GM04503 (cell line): ENCODE results near the gene HOXA7.

Experiments
- DNase-seq: peaks from one replicate; pipeline ENCODE4 v3.0.0-alpha.2; 2012; ENCODE audit warnings: low read depth

HOXA7 gene

GRCh38 chr7:27156508-27156898, at the start of gene HOXA7:
Gene HOXA7 (minus strand): TSS chr7:27156675. CDS start chr7:27156545, 130 bp downstream.
- DNase-seq = no peak

- no peak for DNase-seq
These were observed 49.1 kb upstream of the HOXA7 start for GRCh38 chr7:27205325-27206280.

- no peak for DNase-seq
These were observed 48.4 kb upstream of the HOXA7 start for GRCh38 chr7:27204851-27205322.

GRCh38 chr7:27203964-27204594, 47.6 kb upstream of the HOXA7 start:
- DNase-seq = no peak

- no peak for DNase-seq
These were observed 47.0 kb upstream of the HOXA7 start for GRCh38 chr7:27203365-27203953.

GRCh38 chr7:27202862-27203134, 46.3 kb upstream of the HOXA7 start:
- no peak for DNase-seq

- no peak for DNase-seq
These were observed 45.8 kb upstream of the HOXA7 start for GRCh38 chr7:27202018-27202861.

GRCh38 chr7:27201580-27202017, 45.1 kb upstream of the HOXA7 start:
- no peak for DNase-seq

- no peak for DNase-seq
These were observed 44.5 kb upstream of the HOXA7 start for GRCh38 chr7:27200761-27201579.

GRCh38 chr7:27199849-27200760, 43.6 kb upstream of the HOXA7 start, which contains the start of gene HOXA13:
Gene HOXA13 (minus strand): TSS chr7:27200091. CDS start chr7:27200077, 14 bp downstream.
- no peak for DNase-seq

GRCh38 chr7:27198871-27199801, 42.7 kb upstream of the HOXA7 start:
- no peak for DNase-seq

GRCh38 chr7:27198138-27198841, 41.8 kb upstream of the HOXA7 start:
- no peak for DNase-seq

GRCh38 chr7:27197137-27198042, 40.9 kb upstream of the HOXA7 start:
- DNase-seq = no peak

- DNase-seq = no peak
These were observed 39.9 kb upstream of the HOXA7 start for GRCh38 chr7:27196287-27196767.

GRCh38 chr7:27194686-27195379, 38.4 kb upstream of the HOXA7 start:
- no peak for DNase-seq

- no peak for DNase-seq
These were observed 37.5 kb upstream of the HOXA7 start for GRCh38 chr7:27194002-27194352.
